H54 (cell line): Measurements from ENCODE around the gene NF1.

ENCODE experiments used
- DNase-seq: peaks from one replicate; pipeline ENCODE4 v3.0.0; 2011; ENCODE audit warnings: low spot score, mixed read lengths; ENCODE audit not compliant: insufficient read length
- FAIRE-seq: peaks from 3 replicates; lab custom pipeline; 2011; peaks lifted over from hg19 to GRCh38; lab: Jason Lieb, UNC
- POLR2A ChIP-seq: IDR thresholded peaks from 2 replicates; pipeline ENCODE4 v1.6.1; 2011; ENCODE audit warnings: low read depth, mild to moderate bottlenecking, low read length

Gene NF1

DNA sequence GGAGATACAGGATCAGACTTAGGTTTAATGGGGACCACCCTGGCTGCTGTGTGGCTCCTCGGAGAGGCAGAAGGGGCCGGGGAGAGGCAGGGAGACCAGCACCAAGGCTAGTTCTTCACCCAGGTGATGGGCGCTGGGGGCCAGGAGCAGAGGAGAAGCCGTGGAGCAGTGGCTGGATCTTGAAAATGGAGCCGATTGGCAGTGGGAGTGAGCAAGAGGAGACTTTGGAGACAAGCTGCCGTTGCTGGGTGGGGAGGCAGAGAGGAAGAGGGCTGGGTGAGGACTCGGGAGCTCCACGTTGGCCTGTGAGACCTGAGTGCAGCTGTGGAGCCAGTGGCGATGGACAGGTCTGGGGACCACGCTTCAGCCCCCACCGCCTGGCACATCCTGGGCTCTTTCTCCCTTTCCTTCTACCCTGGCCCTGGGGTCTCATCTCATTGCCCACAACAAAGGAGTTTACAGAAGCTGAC, 305.7 kb downstream of the NF1 start:
- no peak for FAIRE-seq
- TF ChIP-seq POLR2A = no peak
- DNase-seq = no peak

DNA sequence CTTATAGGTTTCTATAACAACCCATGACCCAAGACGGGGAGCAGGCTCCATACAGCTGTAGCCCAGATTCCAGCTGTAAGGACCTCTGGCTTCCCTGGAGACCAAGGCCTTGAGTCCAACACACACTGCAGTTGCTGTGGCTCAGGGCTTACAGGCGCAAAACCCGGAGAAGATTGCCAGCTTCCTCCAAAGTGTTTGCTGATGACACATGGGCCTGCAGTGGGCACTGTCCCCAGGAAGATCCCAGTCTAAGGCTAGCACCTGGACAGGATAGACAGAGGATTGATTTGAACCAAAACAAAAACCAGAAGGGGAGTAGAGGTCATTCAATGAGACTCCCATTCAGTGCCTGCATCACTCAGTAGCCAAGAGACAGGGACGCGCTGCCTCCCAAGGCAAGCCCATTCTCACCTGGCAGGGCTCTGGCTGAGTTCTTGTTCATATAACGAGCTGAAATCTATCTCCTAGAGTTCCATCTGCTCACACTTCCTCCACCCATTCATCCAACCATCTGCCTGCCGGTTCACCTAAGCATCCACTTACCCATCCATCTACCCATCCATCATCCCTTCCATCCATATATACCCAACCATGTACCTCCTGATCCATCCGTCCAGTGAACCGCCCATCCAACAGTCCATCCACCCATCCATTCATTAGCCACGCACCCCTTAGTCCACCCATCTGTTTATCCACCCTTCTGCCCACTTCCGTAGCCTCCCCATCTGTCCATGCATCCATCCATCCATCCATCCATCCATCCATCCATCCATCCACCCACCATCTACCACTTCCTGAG, 306.9 kb downstream of the NF1 start:
- no peak for TF ChIP-seq POLR2A
- DNase-seq (no peak), FAIRE-seq (no peak)

DNA sequence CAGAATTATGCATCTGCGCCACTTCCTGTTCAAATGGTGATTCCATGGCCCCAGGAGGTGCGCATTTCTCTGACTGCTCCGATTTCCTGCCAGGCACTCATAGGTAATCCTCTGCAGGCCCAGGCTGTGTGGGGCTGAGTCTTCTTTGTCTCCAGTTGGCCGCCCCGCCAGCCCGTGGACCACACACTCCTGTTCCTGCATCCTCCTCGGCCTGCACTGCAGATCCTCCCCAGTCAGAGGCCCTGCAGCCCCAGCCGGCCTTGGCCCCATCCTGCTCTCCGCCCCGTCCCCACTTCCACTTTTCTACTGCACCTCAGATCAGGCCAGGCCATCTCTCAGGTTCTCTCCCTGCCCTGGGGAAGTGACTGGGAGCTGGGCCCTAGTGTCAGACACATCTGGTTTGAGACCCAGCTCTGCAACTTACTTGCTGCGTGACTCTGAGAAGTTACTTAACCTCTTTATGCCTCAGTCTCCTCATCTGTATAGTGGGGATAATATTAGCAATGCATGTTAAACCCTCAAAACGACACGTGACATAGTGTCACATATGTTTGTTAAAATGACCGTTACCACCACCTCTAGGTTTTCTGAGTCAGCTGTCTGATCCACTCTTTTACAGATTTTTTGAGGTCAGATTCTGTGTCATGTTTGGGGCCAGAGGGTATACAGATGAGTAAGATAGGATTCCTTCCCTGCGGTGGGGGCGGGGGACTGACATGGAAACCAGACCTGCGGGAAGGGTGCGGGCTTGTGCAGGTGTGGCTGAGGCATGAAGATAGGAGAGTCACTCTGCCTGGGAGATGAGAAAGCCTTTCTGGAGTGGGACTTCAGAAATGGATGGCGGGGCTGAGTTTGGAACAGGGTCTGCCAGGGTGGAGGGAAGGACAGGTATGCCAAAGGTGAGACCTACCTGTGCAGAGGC, 309.5 kb downstream of the NF1 start:
- FAIRE-seq = no peak
- no peak for TF ChIP-seq POLR2A
- DNase-seq = no peak

DNA sequence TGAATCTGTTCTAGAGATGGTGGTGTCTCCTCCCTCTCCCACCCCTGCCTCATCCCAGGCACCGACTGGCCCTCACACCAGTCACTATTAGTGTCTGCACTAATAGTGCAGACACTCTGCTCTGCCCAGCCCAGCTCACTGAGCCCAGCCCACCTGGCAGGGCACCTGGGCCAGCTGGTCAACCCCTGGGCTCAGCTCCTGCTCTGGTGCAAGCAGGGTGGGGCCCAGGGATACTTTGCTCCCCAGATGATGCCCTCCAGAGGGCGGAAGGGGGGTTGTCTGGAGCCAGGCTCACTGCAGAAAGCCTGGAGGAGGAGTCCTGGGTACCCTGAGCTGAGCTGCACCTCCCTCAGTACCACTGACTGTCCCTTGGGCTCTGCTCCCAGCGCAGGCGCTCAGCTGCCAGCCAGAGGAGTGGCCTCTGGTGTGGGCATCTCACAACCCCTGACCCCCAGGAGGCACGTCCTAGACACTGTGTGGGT, 311.2 kb downstream of the NF1 start:
- TF ChIP-seq POLR2A = no peak
- DNase-seq (no peak), FAIRE-seq (no peak)

DNA sequence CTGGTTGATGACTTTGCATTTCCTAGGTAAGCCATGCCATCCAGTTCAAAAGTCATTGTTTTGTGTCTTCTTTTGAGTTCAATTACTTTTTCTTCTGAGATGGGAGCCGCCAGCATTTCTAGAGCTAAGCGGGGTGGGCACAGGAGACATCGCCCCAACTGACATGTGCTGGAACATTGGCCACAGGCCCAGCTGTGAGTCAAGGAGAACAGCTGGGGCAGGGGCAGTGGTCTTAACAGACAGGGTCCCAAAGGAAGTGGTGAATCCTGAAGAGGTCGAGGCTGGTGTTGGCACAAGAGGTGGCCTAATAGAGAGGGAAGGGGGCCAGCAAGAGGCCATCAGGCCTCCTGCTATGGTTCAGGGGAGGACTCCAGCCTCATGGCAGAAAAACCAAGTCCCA, 313.8 kb downstream of the NF1 start:
- no peak for DNase-seq
- TF ChIP-seq POLR2A = no peak
- no peak for FAIRE-seq

DNA sequence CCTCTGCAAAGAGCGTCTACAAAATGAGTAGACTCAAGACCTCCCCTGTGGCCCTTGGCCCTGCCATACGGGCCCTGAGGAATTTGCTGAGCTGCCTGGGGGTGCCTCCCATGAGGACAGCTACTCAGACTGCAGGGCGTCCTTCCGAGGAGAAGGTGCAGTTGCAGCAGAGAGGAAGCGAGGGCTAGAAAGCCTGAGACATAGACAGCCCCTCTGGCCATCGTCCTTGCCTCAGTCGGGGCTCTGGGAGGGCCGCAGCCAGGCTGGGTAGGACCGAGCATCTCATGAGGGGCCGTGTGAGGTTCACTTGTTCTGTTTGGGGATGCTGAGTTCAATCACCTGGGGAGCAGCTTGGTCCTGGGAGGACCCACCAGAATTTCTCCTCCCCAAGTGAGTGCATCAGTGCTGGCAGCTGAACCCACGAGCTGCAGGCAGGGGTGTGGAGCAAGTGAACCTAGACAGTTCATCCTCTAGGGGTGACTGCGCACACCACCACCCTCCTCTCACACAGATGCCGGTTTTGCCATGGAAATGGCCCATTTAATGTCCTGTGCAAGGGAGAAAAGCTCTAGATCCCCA, 317.0 kb downstream of the NF1 start:
- FAIRE-seq (no peak), DNase-seq (no peak)
- no peak for TF ChIP-seq POLR2A

DNA sequence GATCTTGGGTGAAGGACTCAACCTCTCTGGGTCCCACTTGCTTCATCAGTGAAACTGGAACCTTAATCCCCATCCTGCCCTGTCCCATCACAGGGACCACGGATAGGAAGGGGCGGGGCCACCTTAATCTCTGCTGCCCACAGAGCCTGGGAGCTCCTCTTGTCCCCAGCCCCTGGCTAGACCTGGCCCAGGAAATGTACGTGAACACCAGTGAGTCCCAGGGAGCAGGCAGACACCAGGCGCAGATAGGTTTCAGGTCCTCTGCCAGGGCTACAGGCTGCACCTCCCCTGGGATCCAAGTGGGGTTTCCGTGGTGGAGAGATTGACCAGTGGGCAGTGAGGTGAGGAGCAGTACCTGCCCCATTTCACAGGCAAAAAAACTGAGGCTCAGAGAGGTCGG, 317.7 kb downstream of the NF1 start:
- FAIRE-seq = no peak
- no peak for TF ChIP-seq POLR2A
- no peak for DNase-seq

DNA sequence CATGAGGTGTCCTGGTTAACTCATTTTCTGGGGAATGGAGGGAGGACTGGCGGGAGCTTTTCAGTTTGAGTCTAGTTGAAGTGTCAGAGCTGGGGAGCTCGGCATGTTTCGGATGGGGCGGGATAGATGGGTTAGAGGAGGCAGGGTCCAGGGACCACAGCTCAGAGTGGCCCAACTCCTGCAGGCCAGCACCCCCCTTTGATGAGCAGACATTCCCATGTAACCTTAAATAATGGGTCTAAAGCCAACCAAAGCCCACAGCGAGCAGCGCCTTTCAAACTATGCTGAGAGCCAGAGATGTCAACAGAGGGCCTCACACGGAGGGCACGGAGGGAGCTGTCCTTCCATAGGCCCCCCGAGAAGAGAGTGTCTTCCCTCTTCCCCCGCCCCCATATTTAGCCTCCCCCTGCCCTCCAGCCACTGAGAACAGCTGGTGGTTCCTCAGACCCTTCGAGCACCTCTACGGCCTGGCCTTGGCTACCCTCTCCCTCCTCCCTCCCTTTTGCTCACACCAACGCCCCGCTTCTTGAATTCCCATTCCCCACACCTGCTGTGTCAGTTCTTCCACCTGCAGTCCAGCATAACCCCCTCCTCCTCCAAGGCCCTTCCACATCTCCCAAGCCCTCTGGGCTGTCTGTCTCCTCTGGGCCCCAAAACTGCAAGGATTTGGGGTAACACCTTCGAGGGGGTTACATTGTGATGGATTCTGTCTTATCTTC, 318.5 kb downstream of the NF1 start:
- DNase-seq = no peak
- no peak for FAIRE-seq
- no peak for TF ChIP-seq POLR2A

DNA sequence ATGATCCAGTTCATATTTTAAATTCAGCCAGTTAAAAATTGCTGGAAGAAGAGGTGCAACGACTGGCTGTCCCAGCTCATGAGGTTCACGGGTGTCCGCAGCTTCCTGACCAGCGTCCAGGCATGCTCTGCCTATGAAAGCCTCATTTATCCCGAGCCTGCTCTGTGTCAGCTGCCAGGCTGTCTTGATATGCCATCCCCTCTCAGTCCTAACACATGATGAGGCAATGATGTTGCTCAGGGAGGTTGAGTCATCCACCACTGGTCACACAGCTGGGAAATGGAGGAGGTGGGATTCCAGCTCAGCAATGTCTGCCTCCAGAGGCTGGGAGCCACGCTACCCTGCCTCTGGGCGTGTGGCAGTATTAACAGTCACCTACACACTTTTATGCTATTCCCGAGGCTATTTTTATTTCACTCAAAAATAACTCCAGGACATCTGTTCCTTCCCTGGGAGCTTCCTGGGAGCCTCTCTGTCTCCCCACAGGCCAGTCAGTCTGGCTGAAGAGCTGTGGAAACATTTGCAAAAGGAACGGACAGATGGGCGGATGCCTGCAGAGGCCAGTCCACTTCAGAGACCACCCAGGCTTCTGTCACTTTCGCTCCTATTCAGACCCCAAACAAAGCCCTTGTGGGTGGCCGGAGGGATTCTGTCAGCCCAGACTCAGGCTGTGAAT, 319.2 kb downstream of the NF1 start:
- no peak for TF ChIP-seq POLR2A
- FAIRE-seq = no peak
- DNase-seq = no peak

DNA sequence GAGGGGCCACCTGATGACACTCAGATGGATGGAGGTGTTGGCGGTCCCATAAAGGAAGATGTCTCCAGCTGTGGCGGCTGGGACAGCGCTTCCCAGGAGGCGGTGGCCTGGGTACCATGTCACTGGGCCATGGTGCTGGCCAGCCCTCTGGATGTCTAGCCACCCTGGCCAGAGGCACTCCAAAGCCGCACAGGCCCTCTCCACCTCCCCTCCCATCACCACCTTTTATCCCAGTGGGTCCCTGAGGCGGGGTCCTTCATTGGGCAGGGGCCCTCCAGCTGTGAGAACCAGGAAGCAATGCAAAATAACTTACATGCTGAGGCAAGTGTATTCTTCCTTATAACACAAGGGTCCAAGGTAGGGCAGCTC, 319.8 kb downstream of the NF1 start:
- no peak for FAIRE-seq
- no peak for TF ChIP-seq POLR2A

DNA sequence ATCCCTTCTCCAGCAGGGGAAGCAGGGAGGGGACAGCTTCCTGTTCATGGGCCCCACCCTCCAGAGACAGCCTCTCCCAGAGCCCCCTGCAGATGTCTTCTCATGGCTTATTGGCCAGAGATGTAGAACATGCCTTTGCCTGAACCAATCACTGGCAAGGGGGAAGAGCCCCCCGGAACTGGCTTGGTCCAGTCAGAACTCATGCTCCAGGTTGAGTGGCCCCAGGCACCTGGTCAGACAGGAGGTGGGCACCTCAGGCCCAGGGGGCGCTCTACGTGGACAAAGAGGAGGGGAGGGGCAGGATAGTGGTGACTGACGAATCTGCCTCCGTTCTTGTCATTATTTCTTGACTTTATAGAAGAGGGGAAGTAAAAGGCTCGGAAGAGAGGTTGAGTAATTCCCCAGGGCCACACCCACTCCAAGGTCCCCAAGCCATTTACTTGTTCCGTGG, 320.3 kb downstream of the NF1 start:
- TF ChIP-seq POLR2A = no peak
- FAIRE-seq (no peak), DNase-seq (no peak)

More for the DNA sequence above, 319.8 kb downstream of the NF1 start:
- DNase-seq = no peak

DNA sequence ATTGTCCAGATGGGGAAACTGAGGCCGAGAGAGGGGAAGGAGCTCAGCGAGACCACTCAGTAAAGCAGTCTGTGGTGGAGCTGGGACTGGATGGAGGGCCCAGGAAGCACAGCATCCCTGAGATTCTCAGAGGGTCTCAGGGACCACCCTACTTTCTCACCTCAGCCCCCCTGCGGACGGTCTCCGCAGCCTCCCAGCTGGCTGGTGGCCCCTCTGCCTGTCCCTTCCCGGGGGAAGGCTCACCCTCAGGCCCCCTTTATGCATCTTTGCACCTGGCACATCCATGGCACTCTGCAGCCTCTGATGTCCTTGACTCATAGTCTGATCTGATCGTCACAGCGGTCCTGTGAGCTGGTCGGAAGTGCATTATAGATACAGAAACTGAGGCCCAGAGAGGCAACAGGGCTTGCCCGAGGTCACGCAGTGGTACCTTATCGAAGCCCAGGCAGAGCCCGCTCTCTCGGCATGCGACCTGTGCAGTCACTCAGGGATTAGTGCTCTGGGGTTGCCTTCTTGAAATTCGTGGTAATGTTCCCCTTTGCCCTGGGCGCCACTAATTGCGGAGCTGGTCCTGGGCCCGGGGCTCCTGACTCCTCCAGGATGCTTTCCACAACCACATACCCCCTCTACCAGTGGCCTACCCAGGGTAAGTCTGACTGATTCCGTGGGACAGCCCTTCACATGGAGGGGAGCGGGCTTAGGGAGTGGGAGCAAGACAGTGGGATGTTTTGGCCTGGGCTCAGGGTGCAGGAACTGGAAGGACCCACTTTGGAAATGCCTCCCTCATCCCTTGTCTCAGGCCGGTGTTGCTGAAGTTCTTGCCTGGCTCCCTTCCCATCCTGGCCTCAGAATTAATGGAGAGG, 321.1 kb downstream of the NF1 start:
- no peak for TF ChIP-seq POLR2A
- FAIRE-seq = no peak
- DNase-seq = no peak

DNA sequence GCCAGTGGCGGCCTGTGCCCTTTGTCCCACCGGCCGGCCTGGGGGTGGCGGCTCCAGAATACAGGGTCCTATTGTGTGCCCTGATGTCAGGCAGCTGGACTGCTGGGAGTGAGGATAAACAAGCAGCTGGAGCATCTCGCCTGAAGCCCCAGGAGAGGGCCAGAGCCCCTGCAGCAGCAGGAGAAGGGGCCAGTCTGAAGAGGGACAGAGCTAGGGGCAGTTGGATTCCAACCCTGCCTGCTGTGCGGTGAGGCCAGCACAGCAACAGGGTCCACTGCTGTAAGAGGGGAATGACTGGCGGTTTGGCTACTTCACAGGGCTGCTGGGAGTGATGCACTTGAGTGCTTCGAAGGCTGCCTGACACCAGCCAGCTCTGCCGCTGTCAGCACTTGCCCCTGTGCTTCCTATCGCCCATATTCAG, 321.7 kb downstream of the NF1 start:
- DNase-seq (no peak), FAIRE-seq (no peak)
- no peak for TF ChIP-seq POLR2A
